ENCODE data around the gene PDGFA. TPM values are rescaled to one million over a fixed set of nuclear protein-coding genes. Genes with fewer than 3 reads are reported as not detected.

The PDGFA gene
- total and polyA plus RNA-seq, 2 donors from 2014 or later, result 14.1 to 53.0 TPM

- Histone ChIP-seq H3K4me1 (ENCODE audit: control insufficient read depth in 2 of 3, insufficient read depth in 2 of 3, low read depth in 1 of 3, low read length in 3 of 3) (peaks cover 0 to 6% (median 0%) of the 10 kb centered on the region in 3 donors), H3K9ac (ENCODE audit: low read length in 3 of 3) (no peak overlapping the region), H3K27me3 (ENCODE audit: control insufficient read depth, insufficient read depth, low read length) (no peaks in the 10 kb centered on the region), H3K36me3 (ENCODE audit: control insufficient read depth in 2 of 3, insufficient read depth in 3 of 3, low read length in 3 of 3) (no peaks in the 10 kb centered on the region), H3K27ac (ENCODE audit: low read depth in 2 of 2, low read length in 2 of 2) (no peak overlapping the region), H3K4me3 (ENCODE audit: low read length in 3 of 3) (no peak overlapping the region), H3K9me3 (ENCODE audit: control insufficient read depth in 2 of 3, insufficient read depth in 1 of 3, low read length in 3 of 3) (peaks cover 0 to 6% (median 0%) of the 10 kb centered on the region in 3 donors)
- FAIRE-seq, result no peak
- intact Hi-C loops (cut with DNase I), result no loop called here
- peak in 2 of 5 donors; percentile 34 to 54 for DNase-seq
- no peak for TF ChIP-seq CTCF (IDR thresholded peaks at IDR 0.05; ENCODE audit: borderline replicate concordance, extremely low read depth, insufficient read depth)
These were observed 44.8 kb downstream of the PDGFA start for GRCh38 chr7:474605-475424.

DNA sequence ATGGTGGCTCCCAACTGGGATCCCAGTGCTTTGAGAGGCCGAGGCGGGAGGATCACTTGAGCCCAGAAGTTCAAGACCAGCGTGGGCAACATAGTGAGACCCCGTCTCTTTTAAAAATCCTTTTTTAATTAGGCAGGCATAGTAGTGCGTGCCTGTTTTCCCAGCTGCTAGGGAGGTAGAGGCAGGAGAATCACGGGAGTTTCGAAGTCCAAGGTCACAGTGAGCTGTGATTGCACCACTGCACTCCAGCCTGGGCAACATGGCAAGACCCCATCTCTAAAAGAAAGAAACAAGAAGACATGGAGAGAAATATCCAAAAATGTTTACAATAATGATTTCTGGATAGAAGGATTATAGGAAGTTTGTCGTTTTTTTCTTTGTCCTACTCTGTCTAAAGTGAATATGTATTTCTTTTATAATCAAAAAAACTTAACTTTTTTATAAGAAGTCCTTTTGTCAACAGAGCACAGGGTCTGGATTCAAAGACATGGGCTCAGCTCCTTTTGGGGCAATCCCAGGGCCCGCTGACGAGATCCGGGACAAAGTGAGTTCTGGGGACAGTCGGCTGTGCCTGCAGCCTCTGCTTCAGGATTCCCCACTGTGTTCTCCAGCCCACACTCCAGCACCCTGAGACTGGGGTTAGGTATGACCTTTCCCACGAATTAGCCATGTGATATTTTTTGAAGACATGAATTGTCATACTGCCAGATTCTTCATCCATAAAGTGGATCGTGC lies 45.6 kb downstream of the PDGFA start:
- H3K4me1 ChIP-seq (ENCODE audit: control insufficient read depth in 2 of 3, insufficient read depth in 2 of 3, low read depth in 1 of 3, low read length in 3 of 3), result peaks cover 0 to 8% (median 0%) of the 10 kb centered on the region in 3 donors
- DNase-seq, result peak in 1 of 5 donors; percentile 31
- FAIRE-seq, result no peak
- H3K27me3 ChIP-seq (ENCODE audit: control insufficient read depth, insufficient read depth, low read length), result no peaks in the 10 kb centered on the region
- H3K9me3 ChIP-seq (ENCODE audit: control insufficient read depth in 2 of 3, insufficient read depth in 1 of 3, low read length in 3 of 3), result peaks cover 0 to 6% (median 0%) of the 10 kb centered on the region in 3 donors
- no peak overlapping the region for H3K27ac ChIP-seq (ENCODE audit: low read depth in 2 of 2, low read length in 2 of 2)
- intact Hi-C loops (cut with DNase I), result no loop called here
- no peak overlapping the region for H3K9ac ChIP-seq (ENCODE audit: low read length in 3 of 3)
- H3K4me3 ChIP-seq (ENCODE audit: low read length in 3 of 3), result no peak overlapping the region
- no peaks in the 10 kb centered on the region for H3K36me3 ChIP-seq (ENCODE audit: control insufficient read depth in 2 of 3, insufficient read depth in 3 of 3, low read length in 3 of 3)
- TF ChIP-seq CTCF (IDR thresholded peaks at IDR 0.05; ENCODE audit: borderline replicate concordance, extremely low read depth, insufficient read depth), result no peak

- Histone ChIP-seq H3K4me1 (ENCODE audit: control insufficient read depth in 2 of 3, insufficient read depth in 2 of 3, low read depth in 1 of 3, low read length in 3 of 3) (peaks cover 0 to 8% (median 0%) of the 10 kb centered on the region in 3 donors), H3K27me3 (ENCODE audit: control insufficient read depth, insufficient read depth, low read length) (no peaks in the 10 kb centered on the region), H3K36me3 (ENCODE audit: control insufficient read depth in 2 of 3, insufficient read depth in 3 of 3, low read length in 3 of 3) (no peaks in the 10 kb centered on the region), H3K27ac (ENCODE audit: low read depth in 2 of 2, low read length in 2 of 2) (no peak overlapping the region), H3K4me3 (ENCODE audit: low read length in 3 of 3) (no peak overlapping the region), H3K9ac (ENCODE audit: low read length in 3 of 3) (no peak overlapping the region), H3K9me3 (ENCODE audit: control insufficient read depth in 2 of 3, insufficient read depth in 1 of 3, low read length in 3 of 3) (peaks cover 0 to 6% (median 0%) of the 10 kb centered on the region in 3 donors)
- DNase-seq (peak in 2 of 5 donors; percentile 37 to 66), FAIRE-seq (no peak)
- intact Hi-C loops (cut with DNase I), result no loop called here
- no peak for TF ChIP-seq CTCF (IDR thresholded peaks at IDR 0.05; ENCODE audit: borderline replicate concordance, extremely low read depth, insufficient read depth)
These were observed 46.4 kb downstream of the PDGFA start for GRCh38 chr7:473211-473734.
